ENCODE data around the gene PXYLP1. TPM values are rescaled to one million over a fixed set of nuclear protein-coding genes. Genes with fewer than 3 reads are reported as not detected.

PXYLP1 gene
- total RNA-seq, 4 donors from 2014 or later = 0.46 to 13.1 (median 2.2) TPM

DNA sequence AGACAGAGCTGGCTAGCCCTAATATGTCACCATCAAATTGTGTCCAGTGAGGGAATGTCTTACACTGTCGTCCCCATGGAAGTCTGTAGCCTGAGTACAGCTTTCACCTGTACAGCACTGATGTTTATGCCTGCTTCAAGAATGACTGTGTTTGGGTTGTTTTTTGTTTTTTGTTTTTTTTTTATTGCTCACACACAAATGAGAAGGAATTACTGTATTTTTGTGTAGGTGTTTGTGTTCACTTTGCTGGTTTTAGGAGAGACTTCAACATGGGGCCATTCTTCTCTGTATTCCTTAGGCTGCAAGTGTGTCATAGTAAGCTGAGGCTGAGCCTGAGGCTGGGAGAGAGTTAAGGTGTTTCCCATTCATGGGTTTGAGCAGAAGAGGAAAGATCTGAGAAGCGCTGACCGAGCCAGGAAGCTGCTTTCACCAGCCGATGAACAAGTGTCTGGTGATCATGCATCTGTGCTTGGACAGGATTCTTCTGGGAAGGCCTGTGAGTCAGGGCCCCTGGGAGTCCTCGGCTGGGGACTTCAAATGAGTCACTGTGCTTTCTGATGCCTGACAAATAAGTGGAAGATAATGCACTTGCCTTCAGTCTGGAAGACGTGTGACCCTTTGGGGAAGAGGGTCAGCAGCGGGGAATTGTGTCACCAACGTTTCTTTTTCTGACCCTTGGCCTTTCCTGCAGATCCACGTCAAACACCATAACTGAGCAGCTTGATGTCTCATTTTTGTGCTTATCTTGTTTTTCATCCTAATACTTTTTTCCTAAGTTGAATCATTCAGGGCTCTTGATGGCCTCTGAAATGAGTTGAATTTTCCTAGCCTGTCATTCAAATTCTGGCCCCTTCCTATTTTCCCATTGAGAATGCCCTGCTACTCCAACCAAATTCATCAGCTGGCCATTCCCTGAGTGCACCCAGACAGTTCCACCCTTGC, 100.0 kb downstream of the PXYLP1 start:
- intact Hi-C loops (cut with DNase I; ENCODE audit: low total_unique reads) (no loop called here), in situ Hi-C loops (cut with MboI; ENCODE audit: low sequenced_read_pairs in 4 of 4) (no loop called here)
- TF ChIP-seq POLR2A (IDR thresholded peaks at IDR 0.05) (no peak), CTCF (IDR thresholded peaks at IDR 0.05 in 4 of 5, conservative IDR thresholded peaks at IDR 0.05 in 1 of 5) (no peak)
- H3K4me3 ChIP-seq = no peak overlapping the region
- H3K27ac ChIP-seq = peak overlapping the region; percentile 58 to 71 (median 62)
- no peaks in the 10 kb centered on the region for H3K27me3 ChIP-seq
- H3K4me1 ChIP-seq = no peaks in the 10 kb centered on the region
- DNase-seq (peak; percentile 46 to 70), ATAC-seq (peak; percentile 82 to 92)
- no peaks in the 10 kb centered on the region for H3K36me3 ChIP-seq
- H3K9me3 ChIP-seq = no peaks in the 10 kb centered on the region

DNA sequence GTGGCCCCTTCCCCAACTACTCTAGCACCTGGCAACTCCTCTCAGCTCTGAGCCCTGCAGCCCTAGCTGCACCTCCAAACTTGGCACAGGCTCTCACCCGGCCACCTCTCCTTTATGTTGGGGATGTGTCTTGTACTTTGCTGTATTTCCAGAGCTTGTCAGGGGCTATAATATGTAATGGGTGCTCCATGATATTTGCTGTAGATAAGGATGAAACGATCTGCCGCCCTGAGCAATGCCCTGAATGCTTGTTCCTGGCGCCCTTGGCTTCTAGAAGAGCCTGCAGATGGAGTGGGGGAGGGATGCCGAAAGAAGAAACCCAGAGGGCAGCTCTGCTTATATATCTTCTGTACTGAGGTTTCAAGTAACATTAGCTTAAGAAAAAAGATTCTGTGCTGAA, 100.8 kb downstream of the PXYLP1 start:
- peak overlapping the region; percentile 58 to 71 (median 62) for H3K27ac ChIP-seq

GRCh38 chr3:141333836-141334626, 102.4 kb downstream of the PXYLP1 start:
- ATAC-seq (no peak), DNase-seq (no peak)
- H3K4me3 ChIP-seq = no peak overlapping the region
- no peaks in the 10 kb centered on the region for H3K36me3 ChIP-seq
- no peak overlapping the region for H3K27ac ChIP-seq
- no peaks in the 10 kb centered on the region for H3K27me3 ChIP-seq
- in situ Hi-C loops (cut with MboI; ENCODE audit: low sequenced_read_pairs in 4 of 4) = no loop called here
- intact Hi-C loops (cut with DNase I; ENCODE audit: low total_unique reads) = no loop called here
- no peaks in the 10 kb centered on the region for H3K4me1 ChIP-seq
- TF ChIP-seq CTCF (IDR thresholded peaks at IDR 0.05 in 4 of 5, conservative IDR thresholded peaks at IDR 0.05 in 1 of 5) (no peak), POLR2A (IDR thresholded peaks at IDR 0.05) (no peak)
- no peaks in the 10 kb centered on the region for H3K9me3 ChIP-seq

More for the DNA sequence above, 100.8 kb downstream of the PXYLP1 start:
- no peaks in the 10 kb centered on the region for H3K27me3 ChIP-seq
- ATAC-seq = no peak
- intact Hi-C loops (cut with DNase I; ENCODE audit: low total_unique reads) = no loop called here
- H3K4me3 ChIP-seq = no peak overlapping the region
- H3K9me3 ChIP-seq = no peaks in the 10 kb centered on the region
- no peaks in the 10 kb centered on the region for H3K36me3 ChIP-seq
- no peaks in the 10 kb centered on the region for H3K4me1 ChIP-seq
- no peak for TF ChIP-seq POLR2A (IDR thresholded peaks at IDR 0.05)
- no peak for TF ChIP-seq CTCF (IDR thresholded peaks at IDR 0.05 in 4 of 5, conservative IDR thresholded peaks at IDR 0.05 in 1 of 5)
- no peak for DNase-seq
- in situ Hi-C loops (cut with MboI; ENCODE audit: low sequenced_read_pairs in 4 of 4) = no loop called here

- TF ChIP-seq POLR2A (IDR thresholded peaks at IDR 0.05) = no peak
- no peak for ATAC-seq
These were observed 103.1 kb downstream of the PXYLP1 start for GRCh38 chr3:141334627-141335250.

More at GRCh38 chr3:141334627-141335250, 103.1 kb downstream of the PXYLP1 start:
- Histone ChIP-seq H3K4me1 (no peaks in the 10 kb centered on the region), H3K9me3 (no peaks in the 10 kb centered on the region), H3K27ac (no peak overlapping the region), H3K36me3 (no peaks in the 10 kb centered on the region), H3K27me3 (no peaks in the 10 kb centered on the region), H3K4me3 (no peak overlapping the region)
- in situ Hi-C loops (cut with MboI; ENCODE audit: low sequenced_read_pairs in 4 of 4) (no loop called here), intact Hi-C loops (cut with DNase I; ENCODE audit: low total_unique reads) (no loop called here)
- no peak for DNase-seq
